ENCODE data around the gene ELFN2.

- TF ChIP-seq, protein P1, sequence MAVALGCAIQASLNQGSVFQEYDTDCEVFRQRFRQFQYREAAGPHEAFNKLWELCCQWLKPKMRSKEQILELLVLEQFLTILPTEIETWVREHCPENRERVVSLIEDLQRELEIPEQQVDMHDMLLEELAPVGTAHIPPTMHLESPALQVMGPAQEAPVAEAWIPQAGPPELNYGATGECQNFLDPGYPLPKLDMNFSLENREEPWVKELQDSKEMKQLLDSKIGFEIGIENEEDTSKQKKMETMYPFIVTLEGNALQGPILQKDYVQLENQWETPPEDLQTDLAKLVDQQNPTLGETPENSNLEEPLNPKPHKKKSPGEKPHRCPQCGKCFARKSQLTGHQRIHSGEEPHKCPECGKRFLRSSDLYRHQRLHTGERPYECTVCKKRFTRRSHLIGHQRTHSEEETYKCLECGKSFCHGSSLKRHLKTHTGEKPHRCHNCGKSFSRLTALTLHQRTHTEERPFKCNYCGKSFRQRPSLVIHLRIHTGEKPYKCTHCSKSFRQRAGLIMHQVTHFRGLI (tag by site-specific recombination; IDR thresholded peaks at IDR 0.05) = no peak
- TF ChIP-seq, protein P2, sequence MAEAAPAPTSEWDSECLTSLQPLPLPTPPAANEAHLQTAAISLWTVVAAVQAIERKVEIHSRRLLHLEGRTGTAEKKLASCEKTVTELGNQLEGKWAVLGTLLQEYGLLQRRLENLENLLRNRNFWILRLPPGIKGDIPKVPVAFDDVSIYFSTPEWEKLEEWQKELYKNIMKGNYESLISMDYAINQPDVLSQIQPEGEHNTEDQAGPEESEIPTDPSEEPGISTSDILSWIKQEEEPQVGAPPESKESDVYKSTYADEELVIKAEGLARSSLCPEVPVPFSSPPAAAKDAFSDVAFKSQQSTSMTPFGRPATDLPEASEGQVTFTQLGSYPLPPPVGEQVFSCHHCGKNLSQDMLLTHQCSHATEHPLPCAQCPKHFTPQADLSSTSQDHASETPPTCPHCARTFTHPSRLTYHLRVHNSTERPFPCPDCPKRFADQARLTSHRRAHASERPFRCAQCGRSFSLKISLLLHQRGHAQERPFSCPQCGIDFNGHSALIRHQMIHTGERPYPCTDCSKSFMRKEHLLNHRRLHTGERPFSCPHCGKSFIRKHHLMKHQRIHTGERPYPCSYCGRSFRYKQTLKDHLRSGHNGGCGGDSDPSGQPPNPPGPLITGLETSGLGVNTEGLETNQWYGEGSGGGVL (tag by site-specific recombination; IDR thresholded peaks at IDR 0.05) = no peak
- TF ChIP-seq, protein P3, sequence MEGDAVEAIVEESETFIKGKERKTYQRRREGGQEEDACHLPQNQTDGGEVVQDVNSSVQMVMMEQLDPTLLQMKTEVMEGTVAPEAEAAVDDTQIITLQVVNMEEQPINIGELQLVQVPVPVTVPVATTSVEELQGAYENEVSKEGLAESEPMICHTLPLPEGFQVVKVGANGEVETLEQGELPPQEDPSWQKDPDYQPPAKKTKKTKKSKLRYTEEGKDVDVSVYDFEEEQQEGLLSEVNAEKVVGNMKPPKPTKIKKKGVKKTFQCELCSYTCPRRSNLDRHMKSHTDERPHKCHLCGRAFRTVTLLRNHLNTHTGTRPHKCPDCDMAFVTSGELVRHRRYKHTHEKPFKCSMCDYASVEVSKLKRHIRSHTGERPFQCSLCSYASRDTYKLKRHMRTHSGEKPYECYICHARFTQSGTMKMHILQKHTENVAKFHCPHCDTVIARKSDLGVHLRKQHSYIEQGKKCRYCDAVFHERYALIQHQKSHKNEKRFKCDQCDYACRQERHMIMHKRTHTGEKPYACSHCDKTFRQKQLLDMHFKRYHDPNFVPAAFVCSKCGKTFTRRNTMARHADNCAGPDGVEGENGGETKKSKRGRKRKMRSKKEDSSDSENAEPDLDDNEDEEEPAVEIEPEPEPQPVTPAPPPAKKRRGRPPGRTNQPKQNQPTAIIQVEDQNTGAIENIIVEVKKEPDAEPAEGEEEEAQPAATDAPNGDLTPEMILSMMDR (tag by site-specific recombination; IDR thresholded peaks at IDR 0.05) = no peak
- TF ChIP-seq, protein P4, sequence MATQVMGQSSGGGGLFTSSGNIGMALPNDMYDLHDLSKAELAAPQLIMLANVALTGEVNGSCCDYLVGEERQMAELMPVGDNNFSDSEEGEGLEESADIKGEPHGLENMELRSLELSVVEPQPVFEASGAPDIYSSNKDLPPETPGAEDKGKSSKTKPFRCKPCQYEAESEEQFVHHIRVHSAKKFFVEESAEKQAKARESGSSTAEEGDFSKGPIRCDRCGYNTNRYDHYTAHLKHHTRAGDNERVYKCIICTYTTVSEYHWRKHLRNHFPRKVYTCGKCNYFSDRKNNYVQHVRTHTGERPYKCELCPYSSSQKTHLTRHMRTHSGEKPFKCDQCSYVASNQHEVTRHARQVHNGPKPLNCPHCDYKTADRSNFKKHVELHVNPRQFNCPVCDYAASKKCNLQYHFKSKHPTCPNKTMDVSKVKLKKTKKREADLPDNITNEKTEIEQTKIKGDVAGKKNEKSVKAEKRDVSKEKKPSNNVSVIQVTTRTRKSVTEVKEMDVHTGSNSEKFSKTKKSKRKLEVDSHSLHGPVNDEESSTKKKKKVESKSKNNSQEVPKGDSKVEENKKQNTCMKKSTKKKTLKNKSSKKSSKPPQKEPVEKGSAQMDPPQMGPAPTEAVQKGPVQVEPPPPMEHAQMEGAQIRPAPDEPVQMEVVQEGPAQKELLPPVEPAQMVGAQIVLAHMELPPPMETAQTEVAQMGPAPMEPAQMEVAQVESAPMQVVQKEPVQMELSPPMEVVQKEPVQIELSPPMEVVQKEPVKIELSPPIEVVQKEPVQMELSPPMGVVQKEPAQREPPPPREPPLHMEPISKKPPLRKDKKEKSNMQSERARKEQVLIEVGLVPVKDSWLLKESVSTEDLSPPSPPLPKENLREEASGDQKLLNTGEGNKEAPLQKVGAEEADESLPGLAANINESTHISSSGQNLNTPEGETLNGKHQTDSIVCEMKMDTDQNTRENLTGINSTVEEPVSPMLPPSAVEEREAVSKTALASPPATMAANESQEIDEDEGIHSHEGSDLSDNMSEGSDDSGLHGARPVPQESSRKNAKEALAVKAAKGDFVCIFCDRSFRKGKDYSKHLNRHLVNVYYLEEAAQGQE (tag by site-specific recombination; IDR thresholded peaks at IDR 0.05) = no peak
Observed at GRCh38 chr22:37337204-37337943, 89.9 kb downstream of the ELFN2 start.
